Measurements from ENCODE around the gene PCDH20. TPM values are rescaled to one million over a fixed set of nuclear protein-coding genes. Genes with fewer than 3 reads are reported as not detected.
A peak's percentile ranks its signal among the peaks of the same experiment; 100 is the strongest.

The PCDH20 gene
- total and polyA plus RNA-seq, 2 of the 13 experiments (the other 11 are each of a cell fraction or from before 2014, with no cell fraction given) = 0.02 TPM; not detected in 1

DNA sequence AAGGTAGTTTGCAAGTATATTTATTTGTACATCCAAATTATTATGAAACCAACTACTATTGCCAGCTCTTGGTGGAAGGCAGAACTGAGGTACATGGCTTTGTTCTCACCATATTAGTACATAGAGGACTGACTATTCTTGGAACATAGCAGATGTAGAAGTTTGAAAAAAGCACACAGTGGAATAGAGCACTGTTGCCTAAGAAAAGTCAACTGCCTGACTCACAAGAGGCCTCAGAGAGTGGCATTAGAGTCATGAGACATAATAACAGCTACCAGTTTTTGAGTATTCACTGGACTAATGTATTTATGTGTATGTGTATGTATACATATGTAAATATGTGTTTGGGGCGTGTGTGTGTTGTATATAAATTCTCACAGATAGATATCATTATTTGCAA is 8.3 kb upstream of the PCDH20 start (continued):
- TF ChIP-seq, protein P1, sequence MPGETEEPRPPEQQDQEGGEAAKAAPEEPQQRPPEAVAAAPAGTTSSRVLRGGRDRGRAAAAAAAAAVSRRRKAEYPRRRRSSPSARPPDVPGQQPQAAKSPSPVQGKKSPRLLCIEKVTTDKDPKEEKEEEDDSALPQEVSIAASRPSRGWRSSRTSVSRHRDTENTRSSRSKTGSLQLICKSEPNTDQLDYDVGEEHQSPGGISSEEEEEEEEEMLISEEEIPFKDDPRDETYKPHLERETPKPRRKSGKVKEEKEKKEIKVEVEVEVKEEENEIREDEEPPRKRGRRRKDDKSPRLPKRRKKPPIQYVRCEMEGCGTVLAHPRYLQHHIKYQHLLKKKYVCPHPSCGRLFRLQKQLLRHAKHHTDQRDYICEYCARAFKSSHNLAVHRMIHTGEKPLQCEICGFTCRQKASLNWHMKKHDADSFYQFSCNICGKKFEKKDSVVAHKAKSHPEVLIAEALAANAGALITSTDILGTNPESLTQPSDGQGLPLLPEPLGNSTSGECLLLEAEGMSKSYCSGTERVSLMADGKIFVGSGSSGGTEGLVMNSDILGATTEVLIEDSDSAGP (CRISPR knock-in tag; IDR thresholded peaks at IDR 0.05; ENCODE audit: borderline replicate concordance) = no peak
- no peak for TF ChIP-seq ZBTB8A (CRISPR knock-in tag; IDR thresholded peaks at IDR 0.05; ENCODE audit: borderline replicate concordance, low read depth)
- TF ChIP-seq MAFG (CRISPR knock-in tag; IDR thresholded peaks at IDR 0.05) = no peak
- no peak for TF ChIP-seq SOX6 (IDR thresholded peaks at IDR 0.05)
- TF ChIP-seq SOX6 (CRISPR knock-in tag; IDR thresholded peaks at IDR 0.05) = no peak
- TF ChIP-seq CHD2 (IDR thresholded peaks at IDR 0.05; ENCODE audit: low read depth, low read length) = no peak
- TF ChIP-seq HDAC2 (CRISPR knock-in tag; IDR thresholded peaks at IDR 0.05) = no peak

DNA sequence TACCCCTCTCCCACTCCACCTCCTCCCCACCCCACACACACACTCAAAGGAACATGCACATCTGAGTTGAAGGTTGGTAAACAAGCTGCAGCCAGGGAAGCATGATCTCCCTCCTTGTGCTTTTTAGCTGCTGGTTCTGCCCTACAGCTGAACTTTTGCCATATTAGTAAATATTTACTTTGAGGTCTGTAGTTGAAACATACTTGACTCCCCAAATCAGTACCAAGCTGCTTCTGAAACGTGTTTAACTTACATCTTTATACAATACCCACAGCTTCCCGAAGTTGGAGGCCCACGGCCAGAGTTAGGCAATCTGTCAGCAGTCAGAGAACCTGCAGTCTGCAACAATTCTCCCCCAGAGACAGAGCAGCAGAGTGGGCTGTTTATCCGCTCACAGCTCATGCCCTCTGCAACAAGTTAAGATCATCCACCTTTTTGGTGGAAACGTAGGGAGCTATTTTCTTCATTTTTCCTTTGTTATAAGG is 1.5 kb upstream of the PCDH20 start:
- H3K4me2 ChIP-seq (ENCODE audit: low read depth, low read length) = no peak overlapping the region
- H3K4me1 ChIP-seq (ENCODE audit: insufficient read depth, low read length) = no peaks in the 10 kb centered on the region
- no peaks in the 10 kb centered on the region for H3K9me3 ChIP-seq (ENCODE audit: low read length)
- FAIRE-seq (no peak), DNase-seq (ENCODE audit: low spot score) (no peak), ATAC-seq (peak; percentile 19; the same call in 1 of the 3 replicates)
- no peak overlapping the region for H3K9ac ChIP-seq (ENCODE audit: insufficient read depth, low read depth, low read length)
- no peaks in the 10 kb centered on the region for H3K79me2 ChIP-seq (ENCODE audit: insufficient read depth, low read length)
- in situ Hi-C loops (cut with HindIII; ENCODE audit: extremely low pct_ligation_motif_present, low pct_unique_long_range_greater_than_20kb) (loop anchor here (10.0 to 25.0 kb wide), 2 partner anchors 268 to 780 kb away; no protein-coding TSS in a partner anchor), intact Hi-C loops (cut with micrococcal nuclease; ENCODE audit: unreplicated experiment) (loop anchor here (10.0 kb wide), 1 partner anchor 292 kb away; no protein-coding TSS in a partner anchor)
- CTCF ChIA-PET (ENCODE audit: low intra/inter-chr PET ratio, low total read pairs) = no interaction called here
- no peak overlapping the region for H3K4me3 ChIP-seq (replicated peaks in 1 of 3; ENCODE audit: insufficient read depth in 1 of 3, low read depth in 2 of 3, low read length in 3 of 3)
- no peak overlapping the region for H2AFZ ChIP-seq (ENCODE audit: low read length)
- no TSS peak for BruUV-seq (replicated peaks)
- H3K27me3 ChIP-seq (ENCODE audit: control insufficient read depth in 1 of 2, insufficient read depth in 2 of 2, low read length in 2 of 2) = peaks cover 5 to 28% of the 10 kb centered on the region in 2 experiments
- 0% methylated on average over 5 of the region's 5 CpGs for WGBS (ENCODE audit: low lambda C conversion rate)
- POLR2A ChIA-PET = no interaction called here
- H4K20me1 ChIP-seq (ENCODE audit: insufficient read depth, low read length) = no peaks in the 10 kb centered on the region
- no peaks in the 10 kb centered on the region for H3K36me3 ChIP-seq (replicated peaks in 1 of 2; ENCODE audit: control insufficient read depth in 1 of 2, insufficient read depth in 2 of 2, low read length in 2 of 2)
- no peak overlapping the region for H3K27ac ChIP-seq (ENCODE audit: extremely low read length, insufficient read depth, low read length)
- TF ChIP-seq NR0B2 (CRISPR knock-in tag; IDR thresholded peaks at IDR 0.05) = no peak
- TF ChIP-seq KMT2B (CRISPR knock-in tag; IDR thresholded peaks at IDR 0.05) = no peak
- no peak for TF ChIP-seq PRPF4 (IDR thresholded peaks at IDR 0.05; ENCODE audit: low read depth, low read length, poor library complexity, severe bottlenecking)
- TF ChIP-seq ZSCAN21 (CRISPR knock-in tag; IDR thresholded peaks at IDR 0.05; ENCODE audit: borderline replicate concordance) = no peak
- no peak for TF ChIP-seq NFYC (CRISPR knock-in tag; IDR thresholded peaks at IDR 0.05)
- TF ChIP-seq, protein P2, sequence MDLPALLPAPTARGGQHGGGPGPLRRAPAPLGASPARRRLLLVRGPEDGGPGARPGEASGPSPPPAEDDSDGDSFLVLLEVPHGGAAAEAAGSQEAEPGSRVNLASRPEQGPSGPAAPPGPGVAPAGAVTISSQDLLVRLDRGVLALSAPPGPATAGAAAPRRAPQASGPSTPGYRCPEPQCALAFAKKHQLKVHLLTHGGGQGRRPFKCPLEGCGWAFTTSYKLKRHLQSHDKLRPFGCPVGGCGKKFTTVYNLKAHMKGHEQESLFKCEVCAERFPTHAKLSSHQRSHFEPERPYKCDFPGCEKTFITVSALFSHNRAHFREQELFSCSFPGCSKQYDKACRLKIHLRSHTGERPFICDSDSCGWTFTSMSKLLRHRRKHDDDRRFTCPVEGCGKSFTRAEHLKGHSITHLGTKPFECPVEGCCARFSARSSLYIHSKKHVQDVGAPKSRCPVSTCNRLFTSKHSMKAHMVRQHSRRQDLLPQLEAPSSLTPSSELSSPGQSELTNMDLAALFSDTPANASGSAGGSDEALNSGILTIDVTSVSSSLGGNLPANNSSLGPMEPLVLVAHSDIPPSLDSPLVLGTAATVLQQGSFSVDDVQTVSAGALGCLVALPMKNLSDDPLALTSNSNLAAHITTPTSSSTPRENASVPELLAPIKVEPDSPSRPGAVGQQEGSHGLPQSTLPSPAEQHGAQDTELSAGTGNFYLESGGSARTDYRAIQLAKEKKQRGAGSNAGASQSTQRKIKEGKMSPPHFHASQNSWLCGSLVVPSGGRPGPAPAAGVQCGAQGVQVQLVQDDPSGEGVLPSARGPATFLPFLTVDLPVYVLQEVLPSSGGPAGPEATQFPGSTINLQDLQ (CRISPR knock-in tag; IDR thresholded peaks at IDR 0.05) = no peak
- no peak for TF ChIP-seq ZNF557 (CRISPR knock-in tag; IDR thresholded peaks at IDR 0.05)
- no peak for TF ChIP-seq ZNF780A (CRISPR knock-in tag; IDR thresholded peaks at IDR 0.05)
- TF ChIP-seq ZNF335 (CRISPR knock-in tag; IDR thresholded peaks at IDR 0.05) = no peak
- TF ChIP-seq NFATC3 (CRISPR knock-in tag; IDR thresholded peaks at IDR 0.05) = no peak
- TF ChIP-seq ZNF138 (CRISPR knock-in tag; IDR thresholded peaks at IDR 0.05; ENCODE audit: low read depth) = no peak
- no peak for TF ChIP-seq ZNF703 (CRISPR knock-in tag; IDR thresholded peaks at IDR 0.05; ENCODE audit: borderline replicate concordance)
- no peak for TF ChIP-seq MXI1 (IDR thresholded peaks at IDR 0.05; ENCODE audit: borderline replicate concordance, low read depth, low read length)
- no peak for TF ChIP-seq MAFF (IDR thresholded peaks at IDR 0.05; ENCODE audit: low read depth, low read length)
- no peak for TF ChIP-seq ZNF709 (CRISPR knock-in tag; IDR thresholded peaks at IDR 0.05)
